ENCODE measurements around the gene RNF5. TPM values are rescaled to one million over a fixed set of nuclear protein-coding genes. Genes with fewer than 3 reads are reported as not detected.

Gene RNF5
- total RNA-seq, 2 donors from 2014 or later, result 63.5 to 68.4 TPM

DNA sequence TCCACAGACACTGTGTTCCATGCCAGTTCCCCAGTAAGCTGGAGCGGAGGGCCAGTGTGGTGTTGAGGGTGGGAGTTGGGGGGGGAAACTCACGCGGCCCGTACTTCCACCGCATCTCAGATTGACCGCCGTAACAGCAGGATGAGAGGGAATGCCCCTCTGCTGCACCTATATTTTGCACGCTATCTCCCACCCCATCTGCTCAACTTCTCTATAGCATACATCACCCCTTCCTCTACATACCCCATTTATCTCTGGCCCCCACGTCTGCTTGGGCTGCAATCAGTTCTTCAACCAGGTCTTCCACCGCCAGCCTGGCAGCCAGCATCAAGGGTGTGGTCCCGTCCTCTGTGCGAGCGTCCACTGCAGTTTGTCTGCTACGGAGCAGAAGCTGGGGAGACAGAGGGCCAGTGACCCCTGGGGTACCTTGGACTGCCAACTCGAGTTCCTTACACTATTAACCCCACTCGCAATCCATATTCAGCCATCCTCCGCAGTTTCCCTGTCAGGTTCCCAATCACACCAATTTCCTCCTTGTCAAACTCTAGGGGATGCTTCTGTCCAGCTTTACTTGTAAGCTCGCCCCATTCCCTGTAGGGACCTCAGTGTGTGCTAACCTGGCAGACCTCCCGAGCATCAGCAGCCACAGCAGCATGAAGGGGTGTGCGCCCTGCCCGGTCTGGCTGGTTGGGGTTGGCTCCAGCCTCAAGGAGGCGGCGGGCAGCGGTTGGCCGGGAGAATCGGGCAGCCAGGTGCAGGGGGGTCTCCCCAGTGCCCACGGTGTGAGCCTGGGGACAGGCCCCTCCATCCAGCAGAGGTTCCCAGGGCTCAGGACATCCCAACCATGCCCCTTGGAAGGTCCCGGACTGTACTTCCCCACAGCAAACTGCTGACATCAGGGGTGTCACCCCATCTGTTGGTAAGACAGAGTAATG, 18.7 kb downstream of the RNF5 start:
- Histone ChIP-seq H3K27ac (peak overlapping the region; percentile 98 to 100), H3K4me3 (peak overlapping the region; percentile 96), H3K4me1 (ENCODE audit: control insufficient read depth in 1 of 2, low read depth in 2 of 2) (peaks cover 11 to 18% of the 10 kb centered on the region in 2 donors), H3K27me3 (replicated peaks; ENCODE audit: insufficient read depth) (no peaks in the 10 kb centered on the region), H3K9me3 (no peaks in the 10 kb centered on the region), H3K36me3 (no peaks in the 10 kb centered on the region)
- DNase-seq (ENCODE audit: low spot score) (no peak), ATAC-seq (ENCODE audit: insufficient number of reproducible peaks, low FRiP score, low read depth) (no peak)
- TF ChIP-seq, protein P1, sequence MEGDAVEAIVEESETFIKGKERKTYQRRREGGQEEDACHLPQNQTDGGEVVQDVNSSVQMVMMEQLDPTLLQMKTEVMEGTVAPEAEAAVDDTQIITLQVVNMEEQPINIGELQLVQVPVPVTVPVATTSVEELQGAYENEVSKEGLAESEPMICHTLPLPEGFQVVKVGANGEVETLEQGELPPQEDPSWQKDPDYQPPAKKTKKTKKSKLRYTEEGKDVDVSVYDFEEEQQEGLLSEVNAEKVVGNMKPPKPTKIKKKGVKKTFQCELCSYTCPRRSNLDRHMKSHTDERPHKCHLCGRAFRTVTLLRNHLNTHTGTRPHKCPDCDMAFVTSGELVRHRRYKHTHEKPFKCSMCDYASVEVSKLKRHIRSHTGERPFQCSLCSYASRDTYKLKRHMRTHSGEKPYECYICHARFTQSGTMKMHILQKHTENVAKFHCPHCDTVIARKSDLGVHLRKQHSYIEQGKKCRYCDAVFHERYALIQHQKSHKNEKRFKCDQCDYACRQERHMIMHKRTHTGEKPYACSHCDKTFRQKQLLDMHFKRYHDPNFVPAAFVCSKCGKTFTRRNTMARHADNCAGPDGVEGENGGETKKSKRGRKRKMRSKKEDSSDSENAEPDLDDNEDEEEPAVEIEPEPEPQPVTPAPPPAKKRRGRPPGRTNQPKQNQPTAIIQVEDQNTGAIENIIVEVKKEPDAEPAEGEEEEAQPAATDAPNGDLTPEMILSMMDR (IDR thresholded peaks at IDR 0.05), result no peak

DNA sequence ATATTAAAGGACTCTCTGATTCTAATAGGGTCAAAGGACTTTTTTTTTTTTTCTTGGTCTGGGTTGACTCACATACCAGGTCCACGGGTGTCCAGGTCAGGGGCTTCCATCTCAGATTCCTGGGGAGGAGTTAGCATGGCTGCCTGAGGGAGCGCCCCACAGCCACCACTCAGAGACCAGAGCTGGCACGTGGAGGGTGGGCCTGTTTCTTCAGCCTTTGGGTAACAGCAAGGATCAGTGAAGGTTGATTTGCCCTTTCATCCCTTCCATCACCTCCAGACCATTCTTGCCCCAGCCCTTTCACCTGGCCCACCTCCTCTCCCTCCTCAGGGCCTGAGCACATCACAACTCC, 20.1 kb downstream of the RNF5 start:
- TF ChIP-seq, protein P1 (IDR thresholded peaks at IDR 0.05), result no peak
- ATAC-seq (ENCODE audit: insufficient number of reproducible peaks, low FRiP score, low read depth) (no peak), DNase-seq (ENCODE audit: low spot score) (no peak)
- H3K4me3 ChIP-seq, result no peak overlapping the region
- no peaks in the 10 kb centered on the region for H3K9me3 ChIP-seq
- no peaks in the 10 kb centered on the region for H3K36me3 ChIP-seq
- H3K27me3 ChIP-seq (replicated peaks; ENCODE audit: insufficient read depth), result no peaks in the 10 kb centered on the region
- H3K4me1 ChIP-seq (ENCODE audit: control insufficient read depth in 1 of 2, low read depth in 2 of 2), result peaks cover 11 to 18% of the 10 kb centered on the region in 2 donors
- no peak overlapping the region for H3K27ac ChIP-seq

DNA sequence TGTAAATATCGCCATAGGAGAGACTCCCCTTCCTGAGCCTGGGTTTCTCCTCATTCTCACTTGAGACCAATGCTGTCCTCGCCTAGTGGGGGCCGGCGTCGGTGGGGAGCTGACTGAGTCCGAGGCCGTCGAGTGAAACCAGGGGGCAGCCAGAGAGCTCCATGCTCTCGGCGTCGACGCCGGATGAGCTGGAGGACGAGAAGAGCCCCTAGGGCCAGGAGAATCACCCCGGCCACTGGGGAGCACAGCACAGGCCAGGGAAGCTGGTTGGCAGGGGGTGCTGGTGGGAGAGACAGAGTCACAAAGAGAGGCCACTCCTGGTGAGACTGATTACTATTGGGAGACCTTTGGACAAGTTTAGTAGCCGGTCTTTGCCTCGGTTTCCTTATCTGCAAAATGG, 20.7 kb downstream of the RNF5 start:
- Histone ChIP-seq H3K4me1 (ENCODE audit: control insufficient read depth in 1 of 2, low read depth in 2 of 2) (peaks cover 11 to 18% of the 10 kb centered on the region in 2 donors), H3K27me3 (replicated peaks; ENCODE audit: insufficient read depth) (no peaks in the 10 kb centered on the region), H3K9me3 (no peaks in the 10 kb centered on the region), H3K27ac (no peak overlapping the region), H3K4me3 (no peak overlapping the region), H3K36me3 (no peaks in the 10 kb centered on the region)
- TF ChIP-seq, protein P1 (IDR thresholded peaks at IDR 0.05), result no peak
- ATAC-seq (ENCODE audit: insufficient number of reproducible peaks, low FRiP score, low read depth), result no peak
- no peak for DNase-seq (ENCODE audit: low spot score)

DNA sequence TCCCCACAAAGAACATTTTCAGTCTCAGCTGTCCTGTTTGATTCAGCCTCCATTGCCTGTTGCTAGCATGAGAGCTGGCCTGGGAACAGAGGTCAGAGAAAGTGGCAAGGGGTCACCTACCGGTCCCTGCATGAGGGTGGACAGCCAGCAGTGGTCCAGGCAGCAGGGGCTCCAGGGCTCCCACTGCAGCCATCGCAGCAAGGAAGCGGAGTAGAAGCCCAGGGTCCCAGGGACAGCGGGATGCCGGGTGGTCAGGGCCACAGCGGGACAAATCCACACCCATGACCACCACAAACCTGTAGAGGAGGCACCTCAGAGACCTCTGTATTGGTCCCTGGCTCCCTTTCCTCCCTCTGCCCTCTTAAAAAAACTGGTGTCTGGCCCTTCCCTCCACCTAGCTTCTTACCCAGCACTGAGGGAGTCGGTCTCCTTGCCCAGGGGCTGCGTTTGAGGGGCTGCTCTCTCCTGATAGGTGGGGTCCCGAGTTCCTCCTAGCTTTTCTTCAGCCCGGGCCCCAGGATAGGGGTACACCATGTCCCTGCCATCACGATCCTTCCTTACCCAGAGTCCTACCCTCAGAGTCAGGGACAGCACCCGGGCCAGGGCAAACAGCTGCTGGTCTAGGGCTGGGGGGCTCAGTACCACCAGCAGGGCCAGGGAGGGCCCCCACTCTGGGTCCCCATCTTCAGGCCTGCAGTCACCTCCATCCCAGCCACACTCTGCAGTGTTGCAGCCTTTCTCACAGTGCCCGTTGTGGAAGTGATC, 22.7 kb downstream of the RNF5 start:
- Histone ChIP-seq H3K36me3 (no peaks in the 10 kb centered on the region), H3K27me3 (replicated peaks; ENCODE audit: insufficient read depth) (no peaks in the 10 kb centered on the region), H3K4me3 (no peak overlapping the region), H3K27ac (no peak overlapping the region), H3K4me1 (ENCODE audit: control insufficient read depth in 1 of 2, low read depth in 2 of 2) (peaks cover 7 to 9% of the 10 kb centered on the region in 2 donors), H3K9me3 (no peaks in the 10 kb centered on the region)
- TF ChIP-seq, protein P1 (IDR thresholded peaks at IDR 0.05), result no peak
- DNase-seq (ENCODE audit: low spot score), result no peak
- no peak for ATAC-seq (ENCODE audit: insufficient number of reproducible peaks, low FRiP score, low read depth)

DNA sequence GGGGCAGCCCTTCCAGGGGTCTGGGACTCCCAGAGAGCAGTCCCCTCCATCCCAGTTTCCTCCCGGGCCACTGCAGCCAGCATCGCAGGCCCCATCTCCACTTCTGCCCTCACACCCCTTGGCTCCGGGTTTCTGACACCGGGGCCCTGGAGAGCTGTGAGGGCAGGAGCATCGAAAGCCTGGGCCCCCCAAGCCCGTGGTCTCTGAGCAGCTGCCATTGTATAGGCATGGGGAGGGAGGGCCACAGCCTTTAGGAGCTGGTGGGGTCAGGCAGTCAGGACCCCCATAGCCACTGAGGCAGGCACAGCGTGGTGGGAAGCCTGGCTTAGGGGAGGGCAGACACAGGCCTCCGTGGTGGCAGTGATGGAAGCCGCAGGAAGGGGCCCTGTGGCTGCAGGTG, 24.0 kb downstream of the RNF5 start:
- no peaks in the 10 kb centered on the region for H3K27me3 ChIP-seq (replicated peaks; ENCODE audit: insufficient read depth)
- H3K27ac ChIP-seq, result no peak overlapping the region
- H3K4me3 ChIP-seq, result no peak overlapping the region
- TF ChIP-seq, protein P1 (IDR thresholded peaks at IDR 0.05), result no peak
- H3K4me1 ChIP-seq (ENCODE audit: control insufficient read depth in 1 of 2, low read depth in 2 of 2), result peaks cover 2 to 3% of the 10 kb centered on the region in 2 donors
- no peak for ATAC-seq (ENCODE audit: insufficient number of reproducible peaks, low FRiP score, low read depth)
- no peak for DNase-seq (ENCODE audit: low spot score)
- H3K36me3 ChIP-seq, result no peaks in the 10 kb centered on the region
- H3K9me3 ChIP-seq, result no peaks in the 10 kb centered on the region
